Measurements from ENCODE around the gene AHCYL2.
"Not testable (repeated sequence)": the region's sequence is repeated elsewhere in the genome, so short reads cannot be mapped to it uniquely, and the experiment has no call there.

Gene AHCYL2

DNA sequence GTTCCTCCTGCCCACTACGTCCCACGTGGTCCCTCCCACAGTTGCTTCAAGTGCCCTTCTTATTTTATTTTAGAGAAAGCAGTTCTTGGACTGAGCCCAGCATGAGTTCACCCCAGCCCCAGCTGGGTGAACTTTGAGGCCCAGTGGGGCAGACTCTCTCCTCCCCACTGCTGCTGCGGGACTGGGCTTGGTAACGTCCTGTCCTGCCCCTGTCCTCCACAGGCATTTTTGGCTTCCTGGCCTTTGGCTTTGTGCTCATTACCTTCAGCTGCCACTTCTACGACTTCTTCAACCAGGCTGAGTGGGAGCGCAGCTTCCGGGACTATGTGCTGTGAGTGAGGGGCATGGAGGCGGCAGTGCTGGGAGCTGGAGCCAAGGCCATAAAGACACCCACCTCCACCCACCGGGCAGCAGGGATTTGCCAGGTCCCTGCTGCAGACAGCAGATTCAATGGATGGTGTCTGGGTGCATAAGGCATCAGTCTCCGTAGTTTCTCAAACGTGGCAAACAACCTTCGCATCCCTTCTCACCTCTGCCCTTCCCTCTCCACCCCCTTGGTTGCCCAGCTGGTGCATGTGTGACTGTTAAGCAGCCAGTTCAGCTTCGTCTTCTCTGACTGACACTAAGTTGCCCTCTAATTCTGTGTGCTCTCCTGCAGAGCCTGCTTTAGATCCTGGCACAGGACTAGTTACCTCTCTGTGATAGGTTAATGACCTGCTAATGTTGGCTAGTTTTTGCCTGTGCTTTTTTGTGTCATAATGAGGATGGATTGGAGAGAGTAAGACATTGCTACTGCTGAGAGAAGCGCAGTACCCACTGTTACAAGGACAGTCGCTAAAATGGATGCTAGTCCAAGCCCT is 15.5 kb upstream of the AHCYL2 start:
- no peak for DNase-seq (ENCODE audit: low read depth, low spot score)

- DNase-seq (ENCODE audit: low read depth, low spot score) = no peak
Observed at GRCh38 chr7:129210256-129210988, 14.4 kb upstream of the AHCYL2 start.

- DNase-seq (ENCODE audit: low read depth, low spot score) = no peak
Observed at GRCh38 chr7:129210989-129211312, 13.9 kb upstream of the AHCYL2 start.

GRCh38 chr7:129212126-129212525 is 12.7 kb upstream of the AHCYL2 start:
- no peak for DNase-seq (ENCODE audit: low read depth, low spot score)

DNA sequence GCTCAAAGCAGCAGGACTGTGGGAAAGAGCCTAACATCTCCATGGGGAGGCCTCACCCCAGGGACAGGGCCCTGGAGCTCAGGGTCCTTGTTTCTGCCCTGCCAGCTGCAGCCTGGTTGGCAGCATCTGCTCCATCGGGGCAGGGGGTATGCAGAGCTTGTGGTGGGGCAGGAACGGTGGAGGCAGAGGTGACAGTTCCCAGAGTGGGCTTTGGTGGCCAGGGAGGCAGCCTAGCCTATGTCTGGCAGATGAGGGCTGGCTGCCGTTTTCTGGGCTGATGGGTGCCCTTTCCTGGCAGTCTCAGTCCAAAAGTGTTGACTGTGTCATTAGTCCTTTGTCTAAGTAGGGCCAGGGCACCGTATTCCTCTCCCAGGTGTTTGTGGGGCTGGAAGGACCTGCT is 12.2 kb upstream of the AHCYL2 start:
- DNase-seq (ENCODE audit: low read depth, low spot score) = no peak

DNA sequence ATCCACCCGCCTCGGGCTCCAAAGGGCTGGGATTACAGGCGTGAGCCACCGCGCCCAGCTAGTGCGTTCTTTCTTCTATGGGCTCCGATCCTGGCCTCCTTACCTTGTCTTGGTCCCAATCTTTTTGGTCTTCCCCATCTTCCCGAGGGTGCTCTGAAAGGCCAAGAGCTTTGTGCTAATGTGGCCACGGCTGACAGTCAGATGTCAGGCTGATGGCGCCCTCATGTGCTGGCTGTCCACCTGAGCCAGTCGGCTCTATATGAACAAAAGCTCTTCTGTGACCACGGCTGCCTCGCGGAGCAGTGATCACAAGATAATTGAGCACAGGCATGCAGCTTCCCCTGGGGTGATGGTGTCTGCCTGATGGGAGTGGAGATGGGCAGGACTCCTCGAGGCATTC is 11.0 kb upstream of the AHCYL2 start:
- DNase-seq (ENCODE audit: low read depth, low spot score) = peak; percentile 28

GRCh38 chr7:129215691-129216090 is 9.1 kb upstream of the AHCYL2 start:
- not testable (repeated sequence) for DNase-seq (ENCODE audit: low read depth, low spot score)

GRCh38 chr7:129216101-129216715 is 8.6 kb upstream of the AHCYL2 start:
- DNase-seq (ENCODE audit: low read depth, low spot score) = not testable (repeated sequence)

- DNase-seq (ENCODE audit: low read depth, low spot score) = not testable (repeated sequence)
Observed at GRCh38 chr7:129216821-129217416, 7.9 kb upstream of the AHCYL2 start.

DNA sequence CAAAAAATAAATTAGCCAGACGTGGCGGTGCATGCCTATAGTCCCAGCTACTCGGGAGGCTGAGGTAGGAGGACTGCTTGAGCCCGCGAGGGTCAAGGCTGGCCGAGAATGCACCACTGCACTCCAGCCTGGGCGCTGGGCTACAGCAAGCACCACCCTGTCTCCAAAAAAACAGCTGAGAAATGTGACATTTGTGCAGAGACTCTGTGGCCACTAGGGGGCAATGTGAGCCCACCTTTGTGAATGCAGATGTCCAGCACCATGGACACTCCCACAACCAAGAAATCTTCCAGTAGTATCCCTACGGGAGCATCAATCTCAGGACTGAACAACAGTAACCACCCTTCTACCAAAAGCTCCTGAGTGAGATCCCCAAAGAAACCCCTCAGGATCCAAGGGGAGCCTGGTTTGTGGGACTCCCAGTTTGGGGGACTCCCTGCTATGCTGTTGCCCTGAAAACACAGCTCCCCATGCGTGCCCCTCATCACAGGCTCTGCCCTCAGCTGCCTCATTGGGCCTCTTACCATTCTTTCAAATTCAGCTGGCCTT is 6.2 kb upstream of the AHCYL2 start:
- peak; percentile 56 for DNase-seq (ENCODE audit: low read depth, low spot score)

GRCh38 chr7:129219166-129219565 is 5.7 kb upstream of the AHCYL2 start:
- DNase-seq (ENCODE audit: low read depth, low spot score) = not testable (repeated sequence)

DNA sequence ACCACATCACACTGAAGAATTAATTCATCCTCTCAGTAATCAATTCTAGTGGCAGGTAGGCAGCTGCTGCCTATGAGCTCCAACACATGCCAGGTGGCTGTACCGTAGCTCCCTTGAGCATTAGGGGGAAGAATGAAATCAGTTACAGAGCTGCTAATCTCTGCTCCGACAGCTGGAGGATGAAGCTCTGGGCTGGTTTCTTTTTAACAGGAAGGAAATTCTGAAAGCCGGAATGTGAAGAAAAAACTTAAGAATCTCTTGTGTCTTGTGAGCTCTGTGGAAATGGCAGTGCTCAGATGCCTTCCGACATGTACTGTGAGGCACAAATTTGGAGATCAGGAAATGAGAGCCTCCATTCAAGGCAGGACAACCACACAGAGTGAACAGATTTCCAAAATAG is 2.8 kb upstream of the AHCYL2 start:
- DNase-seq (ENCODE audit: low read depth, low spot score) = no peak

GRCh38 chr7:129225206-129225930 is 538 bp downstream of the AHCYL2 start:
- DNase-seq (ENCODE audit: low read depth, low spot score) = no peak

DNA sequence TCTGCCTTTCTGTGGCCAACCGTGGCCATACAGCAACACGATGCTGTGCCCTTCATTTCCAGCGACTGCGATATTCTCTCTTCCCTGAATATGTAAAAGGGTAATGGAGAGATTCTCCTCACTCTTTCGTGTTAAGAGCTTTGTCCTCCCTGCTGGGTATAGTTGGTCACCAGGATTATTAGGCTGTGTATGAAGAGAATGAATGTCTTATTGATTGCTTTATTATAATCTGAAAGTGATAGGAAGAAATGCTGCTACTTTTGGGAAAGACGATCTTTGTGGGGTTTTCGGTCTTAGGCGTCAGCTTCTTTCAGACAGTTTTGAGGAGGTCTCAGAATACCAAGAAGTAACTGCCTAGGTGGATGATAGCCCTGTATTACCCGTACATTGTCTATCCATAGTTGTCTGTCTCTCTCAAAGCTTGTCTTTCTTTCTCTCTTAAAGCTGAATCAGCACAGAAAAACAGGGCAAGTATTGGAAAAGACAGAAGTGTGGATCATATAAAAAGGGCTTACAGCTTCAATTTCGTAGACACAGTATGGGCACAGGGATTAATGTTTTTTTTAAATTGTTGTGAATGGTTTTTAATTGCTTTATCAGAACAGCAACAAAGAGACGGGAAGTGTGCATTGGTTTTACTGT is 1.2 kb downstream of the AHCYL2 start:
- no peak for DNase-seq (ENCODE audit: low read depth, low spot score)

DNA sequence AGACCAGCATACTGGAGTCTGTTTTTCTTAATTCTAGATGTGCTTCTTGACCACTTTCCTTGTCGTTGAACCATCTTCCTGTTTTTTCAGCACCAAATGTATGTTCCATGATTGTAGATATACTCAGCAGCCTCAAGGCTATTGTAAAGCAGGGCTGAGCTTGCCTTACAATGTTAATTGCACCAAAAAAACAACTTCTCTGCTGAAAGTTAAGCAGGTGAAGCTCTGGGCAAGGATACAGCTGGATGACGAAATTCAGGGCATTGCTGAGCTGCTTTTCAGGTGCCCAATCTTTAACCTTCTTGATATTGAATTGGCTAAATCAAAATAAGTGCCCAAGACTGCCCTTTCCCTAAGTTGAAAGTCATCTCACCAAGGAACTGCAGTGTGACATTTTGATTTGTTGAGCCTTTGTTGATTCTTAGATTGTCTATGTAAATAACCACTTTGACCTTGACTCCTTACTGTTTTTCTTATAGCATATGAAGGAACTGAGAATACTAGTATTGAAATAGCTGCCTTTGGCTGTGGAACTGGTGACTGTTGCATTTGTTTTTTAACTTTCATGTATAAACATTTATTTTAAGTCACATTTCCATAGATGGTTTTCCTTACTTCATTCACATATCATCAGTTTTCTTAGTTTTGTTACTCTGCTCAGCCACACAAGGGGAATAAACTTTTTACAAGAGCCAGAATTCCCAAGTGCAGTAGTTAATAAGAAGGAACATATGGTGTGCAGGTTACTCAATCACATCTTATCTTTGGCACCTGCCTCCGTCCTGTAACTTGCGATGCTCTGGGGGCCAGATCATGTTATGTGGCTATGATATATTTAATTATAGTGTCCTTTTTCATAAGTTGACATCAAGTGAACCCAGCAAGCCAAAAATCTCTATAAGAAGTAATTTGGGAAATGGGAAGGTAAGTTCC is 3.1 kb downstream of the AHCYL2 start:
- DNase-seq (ENCODE audit: low read depth, low spot score) = no peak

DNA sequence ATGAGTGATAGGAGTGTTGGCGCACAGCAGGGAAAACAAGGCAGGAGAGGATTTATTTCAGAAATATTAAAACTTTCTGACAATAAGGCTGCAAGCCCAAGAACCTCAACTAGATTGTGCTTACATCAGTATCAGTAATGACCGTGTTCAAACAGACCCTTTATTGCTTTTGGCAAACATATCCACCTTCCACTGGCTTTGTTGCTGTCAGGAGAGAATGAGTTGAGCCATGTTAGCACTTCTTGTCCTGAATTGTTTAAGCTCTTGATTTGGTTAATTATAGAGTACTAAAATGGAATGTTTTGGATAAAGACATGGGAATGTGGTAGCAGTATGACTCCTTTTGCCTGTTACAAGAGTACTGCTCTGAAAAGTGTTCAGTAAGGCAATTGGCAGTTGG is 3.8 kb downstream of the AHCYL2 start:
- no peak for DNase-seq (ENCODE audit: low read depth, low spot score)

- DNase-seq (ENCODE audit: low read depth, low spot score) = no peak
Observed at GRCh38 chr7:129231666-129232065, 6.8 kb downstream of the AHCYL2 start.

GRCh38 chr7:129238546-129238945 is 13.7 kb downstream of the AHCYL2 start:
- no peak for DNase-seq (ENCODE audit: low read depth, low spot score)

DNA sequence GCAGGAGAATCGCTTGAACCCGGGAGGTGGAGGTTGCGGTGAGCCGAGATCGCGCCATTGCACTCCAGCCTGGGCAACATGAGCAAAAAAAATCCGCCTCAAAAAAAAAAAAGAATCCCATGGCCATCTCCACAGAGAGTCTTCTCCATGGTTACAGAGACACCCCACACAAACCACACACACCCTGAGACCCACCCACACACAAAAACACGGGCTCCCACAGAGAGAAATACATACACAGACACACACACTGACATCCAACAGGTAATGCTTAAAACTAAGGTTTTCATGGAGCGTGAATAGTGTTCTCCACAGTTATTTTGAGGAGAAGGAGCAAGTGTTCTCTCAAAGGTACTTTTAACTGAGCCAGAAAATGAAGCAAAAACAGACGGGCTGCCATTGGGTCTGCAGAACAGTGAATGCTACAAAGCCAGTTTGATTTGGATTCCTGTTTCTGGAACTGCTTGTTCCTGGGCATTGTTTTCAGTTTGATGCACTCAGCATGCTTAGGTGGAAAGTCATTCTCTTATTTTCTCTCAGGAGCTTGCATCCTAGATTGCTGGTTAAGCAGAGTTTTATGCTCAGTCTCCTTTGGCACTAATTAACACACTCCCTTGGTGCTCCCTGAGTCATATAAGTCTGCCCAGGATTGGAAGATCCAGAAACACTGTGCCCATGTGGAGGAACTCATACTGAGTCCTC is 15.4 kb downstream of the AHCYL2 start:
- no peak for DNase-seq (ENCODE audit: low read depth, low spot score)

Measured in iPS DF 19.7 (cell line).